Thymus (tissue), 14 donors: Measurements from ENCODE around the gene GOLGA8B. TPM values are rescaled to one million over a fixed set of nuclear protein-coding genes. Genes with fewer than 3 reads are reported as not detected.
"Not testable (repeated sequence)": the region's sequence is repeated elsewhere in the genome, so short reads cannot be mapped to it uniquely, and the experiment has no call there.

Source experiments
- DNase-seq, 9 donors: peaks; one replicate each; pipeline ENCODE4 v3.0.0-alpha.2; 2013; ENCODE audit warnings: low spot score in 9 of 9, low read depth in 6 of 9, missing footprints in 1 of 9
- H3K27ac ChIP-seq, 2 donors: one replicate each; pipeline ENCODE4 v1.5.1; 2013; ENCODE audit warnings: control low read depth in 1 of 2, low read depth in 1 of 2, low read length in 1 of 2, mild to moderate bottlenecking in 1 of 2, moderate library complexity in 1 of 2
- H3K27me3 ChIP-seq, 2 donors: one replicate each; pipeline ENCODE4 v1.5.1; 2013; ENCODE audit warnings: low read length in 1 of 2; ENCODE audit not compliant: control insufficient read depth in 2 of 2, insufficient read depth in 1 of 2
- H3K36me3 ChIP-seq, 2 donors: one replicate each; pipeline ENCODE4 v1.5.1; 2013; ENCODE audit warnings: low read length in 1 of 2, mild to moderate bottlenecking in 1 of 2, moderate library complexity in 1 of 2; ENCODE audit not compliant: control insufficient read depth in 2 of 2, insufficient read depth in 2 of 2
- H3K4me1 ChIP-seq, 2 donors: one replicate each; pipeline ENCODE4 v1.5.1; 2013; ENCODE audit warnings: low read length in 2 of 2; ENCODE audit not compliant: control insufficient read depth in 2 of 2, insufficient read depth in 2 of 2
- H3K4me3 ChIP-seq, 2 donors: one replicate each; pipeline ENCODE4 v1.5.1; 2013; ENCODE audit warnings: low read length in 2 of 2, control low read depth in 1 of 2, mild to moderate bottlenecking in 1 of 2
- H3K9me3 ChIP-seq, 2 donors: one replicate each; pipeline ENCODE4 v1.5.1; 2013; ENCODE audit warnings: low read length in 1 of 2, mild to moderate bottlenecking in 1 of 2; ENCODE audit not compliant: control insufficient read depth in 2 of 2, insufficient read depth in 1 of 2
- WGBS: extraction: QIAGEN DNeasy Blood & Tissue Kit; methylation state at CpG from one replicate; pipeline ENCODE4 v1.1.7; 2013; 5-methylcytosine and 5-hydroxymethylcytosine counted together
- long read RNA-seq, 10 donors: transcript quantifications; one replicate each; lab custom pipeline, GENCODE V29; 2026
- polyA plus RNA-seq: library from polyadenylated mRNA; stranded (reverse); fragments of 200-250 nt; gene quantifications from one replicate; pipeline ENCODE4 v1.2.3, GENCODE V29; 2013
- total RNA-seq: library from RNA; stranded (reverse); fragments of 120-200 nt; gene quantifications from one replicate; pipeline ENCODE4 v1.2.4, GENCODE V29; 2013
- donor health status: healthy.

GOLGA8B gene, protein sequence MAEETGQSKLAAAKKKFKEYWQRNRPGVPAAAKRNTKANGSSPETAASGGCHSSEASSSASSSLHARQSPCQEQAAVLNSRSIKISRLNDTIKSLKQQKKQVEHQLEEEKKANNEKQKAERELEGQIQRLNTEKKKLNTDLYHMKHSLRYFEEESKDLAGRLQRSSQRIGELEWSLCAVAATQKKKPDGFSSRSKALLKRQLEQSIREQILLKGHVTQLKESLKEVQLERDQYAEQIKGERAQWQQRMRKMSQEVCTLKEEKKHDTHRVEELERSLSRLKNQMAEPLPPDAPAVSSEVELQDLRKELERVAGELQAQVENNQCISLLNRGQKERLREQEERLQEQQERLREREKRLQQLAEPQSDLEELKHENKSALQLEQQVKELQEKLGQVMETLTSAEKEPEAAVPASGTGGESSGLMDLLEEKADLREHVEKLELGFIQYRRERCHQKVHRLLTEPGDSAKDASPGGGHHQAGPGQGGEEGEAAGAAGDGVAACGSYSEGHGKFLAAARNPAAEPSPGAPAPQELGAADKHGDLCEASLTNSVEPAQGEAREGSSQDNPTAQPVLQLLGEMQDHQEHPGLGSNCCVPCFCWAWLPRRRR
- 11.7 TPM for total RNA-seq
- polyA plus RNA-seq = 66.5 TPM
- long read RNA-seq, donor 1, partial matches to known transcripts = 0 of 2 reads
- long read RNA-seq, donor 1, other reads (novel, unspliced or antisense) = 0 of 2 reads
- long read RNA-seq, donor 2 = 0 reads
- long read RNA-seq, donor 3, partial matches to known transcripts = 0 of 2 reads
- long read RNA-seq, donor 3, other reads (novel, unspliced or antisense) = 0 of 2 reads
- long read RNA-seq, donor 4, partial matches to known transcripts = 5 of 6 reads
- long read RNA-seq, donor 4, other reads (novel, unspliced or antisense) = 0 of 6 reads
- long read RNA-seq, donor 5, full-length matches to known transcripts = 5 of 21 reads
- long read RNA-seq, donor 5, partial matches to known transcripts = 16 of 21 reads
- long read RNA-seq, donor 5, other reads (novel, unspliced or antisense) = 0 of 21 reads
- long read RNA-seq, donor 6, partial matches to known transcripts = 0 of 2 reads
- long read RNA-seq, donor 6, other reads (novel, unspliced or antisense) = 0 of 2 reads
- long read RNA-seq, donor 7, partial matches to known transcripts = 0 of 1 reads
- long read RNA-seq, donor 7, other reads (novel, unspliced or antisense) = 0 of 1 reads
- long read RNA-seq, donor 8 = 0 reads
- long read RNA-seq, donor 9, partial matches to known transcripts = 0 of 2 reads
- long read RNA-seq, donor 9, other reads (novel, unspliced or antisense) = 0 of 2 reads
- long read RNA-seq, donor 10 = 0 reads

DNA sequence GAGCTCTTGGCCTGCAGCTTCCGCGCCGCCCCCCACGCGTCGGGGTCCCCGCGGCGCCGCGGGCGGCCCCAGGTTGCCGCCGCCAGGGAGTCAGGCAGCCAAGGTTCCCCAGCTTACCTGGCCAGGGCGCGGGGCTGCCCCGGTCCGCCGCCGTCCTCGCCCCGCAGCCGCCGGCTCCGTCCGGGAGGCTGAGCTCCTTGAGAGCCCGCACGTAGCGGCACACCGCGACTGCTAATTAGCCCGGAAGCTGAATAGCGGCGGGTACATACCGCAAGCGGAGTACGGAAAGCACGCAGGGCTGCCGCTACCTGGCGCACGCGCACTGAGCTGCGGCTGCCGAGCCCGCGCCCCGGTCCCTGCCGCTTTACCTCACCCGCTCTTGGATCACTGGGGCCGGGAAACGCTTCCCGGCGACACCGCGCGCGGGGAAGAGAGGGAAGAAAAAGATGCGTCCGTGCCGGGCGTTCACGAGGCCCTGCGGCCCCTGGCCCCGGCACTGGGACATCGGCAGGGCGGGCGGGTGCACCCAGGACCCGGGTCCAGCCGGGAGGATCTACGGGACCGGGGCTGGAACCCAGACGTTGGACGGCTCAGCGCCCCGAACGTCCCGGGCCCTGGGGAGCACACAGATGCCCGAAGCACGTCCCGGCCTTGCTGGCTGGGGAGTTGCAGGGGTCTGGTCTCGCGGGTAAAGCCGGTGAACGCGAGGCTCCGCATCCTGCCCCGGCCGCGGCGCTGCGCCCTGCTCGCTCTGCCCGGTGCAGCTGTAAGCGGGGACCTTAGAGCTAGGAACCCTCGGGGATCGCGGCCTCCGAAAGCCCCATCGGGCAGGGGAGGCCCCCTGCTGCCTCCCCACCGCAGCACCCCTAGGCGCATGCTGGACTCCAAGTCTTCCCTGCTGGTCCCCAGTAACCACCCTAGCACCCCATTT is at the start of gene GOLGA8B:
Gene GOLGA8B, minus strand, starts transcription at position 253 of the 931 bp plus-strand sequence. CDS start 47,739 bp downstream, outside the sequence.
- no peaks in the 10 kb centered on the region for H3K9me3 ChIP-seq
- H3K36me3 ChIP-seq = no peaks in the 10 kb centered on the region
- H3K27me3 ChIP-seq = peaks cover 0 to 26% of the 10 kb centered on the region in 2 donors
- WGBS = under 1% methylated on average over 101 of the region's 101 CpGs
- peak within 1 kb of the TSS; percentile 69 to 88 for H3K4me3 ChIP-seq
- peak; percentile 51 to 86 (median 64) for DNase-seq
- H3K4me1 ChIP-seq = peaks cover 3% of the 10 kb centered on the region in 2 donors
- peak within 1 kb of the TSS in 1 of 2 donors; percentile 27 for H3K27ac ChIP-seq

DNA sequence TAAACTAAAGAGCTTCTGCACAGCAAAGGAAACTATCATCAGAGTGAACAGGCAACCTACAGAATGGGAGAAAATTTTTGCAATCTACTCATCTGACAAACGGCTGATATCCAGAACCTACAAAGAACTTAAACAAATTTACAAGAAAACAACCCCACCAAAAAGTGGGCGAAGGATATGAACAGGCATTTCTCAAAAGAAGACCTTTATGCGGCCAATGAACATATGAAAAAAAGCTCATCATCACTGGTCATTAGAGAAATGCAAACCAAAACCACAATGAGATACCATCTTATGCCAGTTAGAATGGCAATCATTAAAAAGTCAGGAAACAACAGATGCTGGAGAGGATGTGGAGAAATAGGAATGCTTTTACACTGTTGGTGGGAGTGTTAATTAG is 49.7 kb upstream of the GOLGA8B start:
- WGBS = 86% methylated on average over 3 of the region's 3 CpGs
- DNase-seq = not testable (repeated sequence)

DNA sequence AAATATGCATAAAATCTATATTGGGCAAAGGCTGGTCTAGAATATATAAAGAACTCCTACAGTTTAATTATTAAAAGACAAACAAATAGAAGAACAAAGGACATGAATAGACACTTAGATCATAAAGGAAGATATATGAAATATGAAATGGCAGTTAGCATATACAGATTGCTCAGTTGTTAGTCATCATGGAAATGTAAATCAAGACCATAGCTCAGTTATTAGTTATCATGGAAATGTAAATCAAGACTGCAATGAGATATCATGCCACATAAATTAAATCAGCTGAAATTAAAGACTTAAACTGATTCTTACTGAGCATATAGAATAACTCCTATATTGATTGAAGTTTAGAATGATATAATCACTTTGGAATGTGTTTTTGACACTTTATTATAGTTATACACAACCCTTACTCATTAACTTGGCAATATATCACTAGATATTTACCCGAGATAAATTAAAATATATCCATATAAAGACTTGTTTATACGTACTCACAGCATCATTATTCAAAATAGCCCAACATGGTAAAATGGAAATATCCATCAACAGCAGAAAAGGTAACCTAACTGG is 45.2 kb upstream of the GOLGA8B start:
- WGBS = 92% methylated on average over 2 of the region's 2 CpGs

More for the DNA sequence above, 49.7 kb upstream of the GOLGA8B start:
- H3K27me3 ChIP-seq, H3K4me1 ChIP-seq, H3K9me3 ChIP-seq, H3K27ac ChIP-seq, H3K36me3 ChIP-seq, H3K4me3 ChIP-seq: not testable (repeated sequence)

DNA sequence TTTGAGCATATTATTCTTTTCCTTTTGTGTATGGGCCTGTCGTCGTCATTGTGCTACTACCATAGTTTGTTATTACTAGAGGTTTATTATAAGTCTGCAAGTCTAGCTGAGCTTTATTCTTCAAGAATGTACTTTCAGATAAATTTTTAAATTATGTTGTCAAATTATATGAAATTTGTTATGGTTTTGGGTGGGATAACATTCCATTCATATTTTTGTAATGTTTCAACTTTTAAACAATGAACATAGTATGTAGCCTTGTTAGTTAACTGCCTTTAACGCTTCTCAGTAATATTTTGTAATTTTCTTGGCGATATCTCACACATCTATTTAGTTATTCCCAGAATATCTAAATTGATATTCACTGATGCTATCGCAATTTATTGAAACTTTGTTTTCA is 41.6 kb upstream of the GOLGA8B start:
- no peaks in the 10 kb centered on the region for H3K36me3 ChIP-seq
- WGBS = 97% methylated on average over 5 of the region's 5 CpGs
- DNase-seq = no peak

More for the DNA sequence above, 45.2 kb upstream of the GOLGA8B start:
- no peak for DNase-seq
- no peaks in the 10 kb centered on the region for H3K4me1 ChIP-seq
- no peaks in the 10 kb centered on the region for H3K36me3 ChIP-seq
- H3K27me3 ChIP-seq = no peaks in the 10 kb centered on the region
- no peak overlapping the region for H3K27ac ChIP-seq
- H3K9me3 ChIP-seq = no peaks in the 10 kb centered on the region
- no peak overlapping the region for H3K4me3 ChIP-seq

DNA sequence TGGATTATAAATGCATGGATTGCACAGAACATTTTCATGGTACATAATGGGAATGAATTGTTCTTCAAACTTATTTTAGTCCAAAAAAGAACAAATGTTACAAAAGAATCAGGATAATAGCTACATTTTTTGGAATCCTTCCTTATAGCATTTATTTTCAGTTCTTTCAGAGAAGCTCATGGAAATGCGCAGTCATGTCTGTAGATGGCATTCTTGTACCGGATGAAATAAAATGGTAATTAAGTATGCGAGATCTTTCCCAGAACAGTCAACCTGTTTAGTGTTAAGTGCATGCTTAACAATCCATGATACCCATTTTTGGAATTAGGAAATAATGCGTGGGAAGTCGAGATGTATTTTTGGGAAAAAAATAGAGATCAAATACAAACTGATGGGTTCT is 38.2 kb upstream of the GOLGA8B start:
- no peaks in the 10 kb centered on the region for H3K9me3 ChIP-seq
- no peaks in the 10 kb centered on the region for H3K27me3 ChIP-seq

More for the DNA sequence above, 41.6 kb upstream of the GOLGA8B start:
- no peak overlapping the region for H3K27ac ChIP-seq
- H3K4me1 ChIP-seq = no peaks in the 10 kb centered on the region
- no peak overlapping the region for H3K4me3 ChIP-seq
- no peaks in the 10 kb centered on the region for H3K27me3 ChIP-seq
- no peaks in the 10 kb centered on the region for H3K9me3 ChIP-seq

DNA sequence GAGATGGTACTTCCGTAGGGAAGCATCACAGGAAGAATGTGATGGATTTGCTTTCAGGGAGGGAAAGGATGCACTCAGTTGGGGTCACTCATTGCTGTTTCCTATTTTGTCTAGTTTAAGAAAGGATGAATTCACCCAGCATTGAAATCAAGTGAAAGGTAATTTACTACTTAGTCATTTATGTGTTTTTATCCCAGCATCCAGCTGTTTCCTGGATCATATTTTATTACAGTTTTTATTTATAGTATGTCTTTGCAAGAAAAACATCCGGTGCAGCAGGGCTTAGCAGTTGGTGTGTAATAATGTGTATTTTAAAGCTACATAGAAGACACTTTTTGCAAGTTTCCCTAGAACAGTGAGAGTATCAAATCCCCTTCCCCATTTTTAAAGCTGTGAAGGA is 37.4 kb upstream of the GOLGA8B start:
- Histone ChIP-seq H3K36me3 (no peaks in the 10 kb centered on the region), H3K4me1 (no peaks in the 10 kb centered on the region), H3K9me3 (no peaks in the 10 kb centered on the region), H3K27me3 (no peaks in the 10 kb centered on the region), H3K4me3 (no peak overlapping the region), H3K27ac (no peak overlapping the region)
- WGBS = 16% methylated on average over 2 of the region's 2 CpGs
- no peak for DNase-seq

More for the DNA sequence above, 38.2 kb upstream of the GOLGA8B start:
- Histone ChIP-seq H3K4me3 (no peak overlapping the region), H3K27ac (no peak overlapping the region), H3K36me3 (no peaks in the 10 kb centered on the region), H3K4me1 (no peaks in the 10 kb centered on the region)
- DNase-seq = no peak
- 24% methylated on average over 5 of the region's 5 CpGs for WGBS

DNA sequence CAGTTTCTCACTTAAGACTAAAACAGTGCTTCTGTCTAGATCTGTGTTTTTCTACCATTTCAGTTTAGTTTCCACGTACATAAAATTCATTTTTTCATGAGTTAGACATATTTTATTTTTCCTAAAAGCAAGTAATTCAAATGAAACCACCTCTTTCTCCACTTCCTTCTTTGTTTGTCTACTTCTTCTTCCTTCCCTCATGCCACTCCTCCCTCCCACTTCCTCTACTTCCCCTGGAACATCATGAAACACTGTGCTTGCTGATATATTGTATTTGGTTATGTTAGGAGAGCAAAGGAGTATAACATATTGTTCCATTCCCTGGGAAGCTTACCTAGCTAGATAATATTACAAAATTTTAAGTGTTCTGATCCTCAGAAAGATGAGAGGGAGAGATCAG is 36.7 kb upstream of the GOLGA8B start:
- H3K9me3 ChIP-seq = no peaks in the 10 kb centered on the region
- no peaks in the 10 kb centered on the region for H3K36me3 ChIP-seq
- H3K4me1 ChIP-seq = no peaks in the 10 kb centered on the region
- H3K27ac ChIP-seq = no peak overlapping the region
- 0% methylated on average over 1 of the region's 1 CpG for WGBS
- no peak overlapping the region for H3K4me3 ChIP-seq
- H3K27me3 ChIP-seq = no peaks in the 10 kb centered on the region
- no peak for DNase-seq

DNA sequence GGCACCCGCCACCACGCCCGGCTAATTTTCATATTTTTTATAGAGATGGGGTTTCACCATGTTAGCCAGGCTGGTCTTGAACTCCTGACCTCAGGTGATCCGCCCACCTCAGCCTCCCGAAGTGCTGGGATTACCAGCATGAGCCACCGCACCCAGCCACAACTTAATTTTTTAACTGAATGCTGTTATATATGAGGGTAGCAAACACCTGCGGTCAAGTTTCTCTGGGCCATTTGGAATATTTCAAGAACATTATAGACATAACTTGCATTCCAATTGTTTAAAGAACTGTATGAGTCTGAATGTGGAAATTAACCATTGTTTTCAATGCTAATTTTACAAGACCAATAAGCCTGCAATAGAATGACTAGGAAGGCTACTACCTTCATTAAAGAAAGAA is 35.7 kb upstream of the GOLGA8B start:
- DNase-seq = no peak
- WGBS = 98% methylated on average over 7 of the region's 7 CpGs
- Histone ChIP-seq H3K27me3 (no peaks in the 10 kb centered on the region), H3K27ac (no peak overlapping the region), H3K4me1 (no peaks in the 10 kb centered on the region), H3K36me3 (no peaks in the 10 kb centered on the region), H3K9me3 (no peaks in the 10 kb centered on the region), H3K4me3 (no peak overlapping the region)
